NCI-H146 treated with DMSO at 0.1 percent for 48 hours (cell line): ENCODE data around the gene RBFA.

ENCODE experiments used
- DNase-seq: peaks from one replicate; lab custom pipeline; 2025; ENCODE audit not compliant: unreplicated experiment; lab: John Stamatoyannopoulos, UW

Gene RBFA

GRCh38 chr18:80070825-80071224 lies 36.6 kb downstream of the RBFA start:
- no peak for DNase-seq

- no peak for DNase-seq
Measured at GRCh38 chr18:80074183-80074582, 39.9 kb downstream of the RBFA start.

- no peak for DNase-seq
Measured at GRCh38 chr18:80074697-80075096, 40.5 kb downstream of the RBFA start.

GRCh38 chr18:80075940-80076339 lies 41.7 kb downstream of the RBFA start:
- no peak for DNase-seq

- no peak for DNase-seq
Measured at GRCh38 chr18:80076379-80076778, 42.1 kb downstream of the RBFA start.

- no peak for DNase-seq
Measured at GRCh38 chr18:80077873-80078272, 43.6 kb downstream of the RBFA start.
